Caco-2 (cell line): ENCODE data around the gene PARD3. TPM values are rescaled to one million over a fixed set of nuclear protein-coding genes. Genes with fewer than 3 reads are reported as not detected.

Experiments
- BruUV-seq: library from RNA; stranded (reverse); fragments of 400-500 nt; replicated peaks from 2 replicates; lab custom pipeline; 2021; lab: Mats Ljungman, UMichigan
- CTCF ChIA-PET: fragments of 300-600 bp; sonication (Branson Sonifier 250); formaldehyde crosslinking; loops from one replicate; lab custom pipeline; 2022; ENCODE audit warnings: antibody characterized with exemption; lab: Charles Lee
- POLR2A ChIA-PET: fragments of 300-600 bp; sonication (Branson Sonifier 250); formaldehyde crosslinking; loops from one replicate; lab custom pipeline; 2022; ENCODE audit warnings: antibody characterized with exemption; lab: Charles Lee
- DNase-seq, 2 experiments: peaks; one replicate each; pipeline versions ENCODE4 v3.0.0 to v3.0.0-alpha.2; 2020 to 2022
- H3K27me3 ChIP-seq: replicated peaks from 2 replicates; pipeline ENCODE4 v1.6.0; 2011; ENCODE audit warnings: low read length; ENCODE audit not compliant: control insufficient read depth, insufficient read depth
- H3K36me3 ChIP-seq: 2 replicates; pipeline ENCODE4 v1.5.1; 2011; ENCODE audit warnings: low read length; ENCODE audit not compliant: control insufficient read depth, insufficient read depth
- H3K4me1 ChIP-seq: fragments of 250-450 bp; sonication (Bioruptor Pico); 2 replicates; pipeline ENCODE4 v1.5.1; 2020; ENCODE audit warnings: mild to moderate bottlenecking
- H3K4me3 ChIP-seq: 2 replicates; pipeline ENCODE4 v1.5.1; 2011; ENCODE audit warnings: low read depth, mild to moderate bottlenecking, control low read depth, low read length
- H3K9me3 ChIP-seq: fragments of 250-450 bp; sonication (Bioruptor Pico); 2 replicates; pipeline ENCODE4 v1.5.1; 2020; ENCODE audit warnings: mild to moderate bottlenecking, moderate library complexity
- H3K27ac Mint-ChIP-seq: one replicate; pipeline ENCODE4 v1.8.0; 2022; ENCODE audit warnings: mixed read lengths; ENCODE audit not compliant: unreplicated experiment
- H3K27me3 Mint-ChIP-seq: one replicate; pipeline ENCODE4 v1.8.0; 2022; ENCODE audit warnings: mixed read lengths; ENCODE audit not compliant: insufficient read depth, unreplicated experiment
- H3K36me3 Mint-ChIP-seq: one replicate; pipeline ENCODE4 v1.8.0; 2022; ENCODE audit warnings: mild to moderate bottlenecking, mixed read lengths; ENCODE audit not compliant: insufficient read depth, unreplicated experiment
- H3K4me1 Mint-ChIP-seq: one replicate; pipeline ENCODE4 v1.8.0; 2022; ENCODE audit warnings: low read depth, mixed read lengths; ENCODE audit not compliant: unreplicated experiment
- H3K4me3 Mint-ChIP-seq: one replicate; pipeline ENCODE4 v1.8.0; 2022; ENCODE audit warnings: mild to moderate bottlenecking, moderate library complexity, mixed read lengths; ENCODE audit not compliant: unreplicated experiment
- H3K9me3 Mint-ChIP-seq: one replicate; pipeline ENCODE4 v1.8.0; 2022; ENCODE audit warnings: mixed read lengths; ENCODE audit not compliant: unreplicated experiment
- CTCF ChIP-seq, 2 experiments: fragments of 200-600 bp in 1 of 2; IDR thresholded peaks; 1 replicate in 1 of 2; 2 replicates in 1 of 2; pipeline versions ENCODE4 v1.5.1 to v1.8.0; 2011 to 2022; ENCODE audit warnings: antibody characterized with exemption in 1 of 2, control low read depth in 1 of 2, inconsistent platforms in 1 of 2, low read depth in 1 of 2, low read length in 1 of 2, mild to moderate bottlenecking in 1 of 2, moderate library complexity in 1 of 2; ENCODE audit not compliant: insufficient read depth in 1 of 2, severe bottlenecking in 1 of 2, unreplicated experiment in 1 of 2
- intact Hi-C: fragments of 100-400 bp; cut with micrococcal nuclease; formaldehyde crosslinking; loops from one replicate; pipeline ENCODE4 v1.10.0; 2022; ENCODE audit not compliant: unreplicated experiment
- total RNA-seq: library from RNA; stranded (reverse); gene quantifications from 2 replicates; pipeline ENCODE4 v1.2.3, GENCODE V29; 2022

The PARD3 gene
- total RNA-seq, 1 experiment from 2014 or later = 80.7 TPM

- intact Hi-C loops = no loop called here
- H3K27me3 ChIP-seq = no peaks in the 10 kb centered on the region
- Mint-ChIP-seq H3K4me3 (no peak overlapping the region), H3K36me3 (no peaks in the 10 kb centered on the region), H3K27me3 (no peaks in the 10 kb centered on the region), H3K9me3 (peaks cover 18% of the 10 kb centered on the region), H3K27ac (peak overlapping the region; percentile 5), H3K4me1 (peaks cover 25% of the 10 kb centered on the region)
- peaks cover 19% of the 10 kb centered on the region; the same call in 1 of the 2 replicates for H3K4me1 ChIP-seq
- no peak for DNase-seq
- no peak for TF ChIP-seq CTCF (IDR thresholded peaks at IDR 0.05; ENCODE audit: insufficient read depth in 1 of 2, low read depth in 1 of 2, low read length in 1 of 2, severe bottlenecking in 1 of 2, unreplicated experiment in 1 of 2)
- no TSS peak for BruUV-seq
- H3K36me3 ChIP-seq = no peaks in the 10 kb centered on the region
- ChIA-PET POLR2A (no interaction called here), CTCF (no interaction called here)
- no peak overlapping the region for H3K4me3 ChIP-seq
- H3K9me3 ChIP-seq = peaks cover 9% of the 10 kb centered on the region; the same call in 1 of the 2 replicates
These were observed 590.5 kb downstream of the PARD3 start for GRCh38 chr10:34224639-34225038.

GRCh38 chr10:34223658-34224057 lies 591.4 kb downstream of the PARD3 start:
- intact Hi-C loops = no loop called here
- no peaks in the 10 kb centered on the region for H3K36me3 Mint-ChIP-seq

GRCh38 chr10:34222359-34222758 lies 592.7 kb downstream of the PARD3 start:
- peaks cover 18% of the 10 kb centered on the region for H3K9me3 Mint-ChIP-seq
- Histone ChIP-seq H3K4me1 (peaks cover 33% of the 10 kb centered on the region), H3K27me3 (no peaks in the 10 kb centered on the region), H3K4me3 (no peak overlapping the region), H3K36me3 (no peaks in the 10 kb centered on the region), H3K9me3 (peaks cover 9% of the 10 kb centered on the region; the same call in 1 of the 2 replicates)
- no peaks in the 10 kb centered on the region for H3K27me3 Mint-ChIP-seq
- DNase-seq = no peak
- ChIA-PET CTCF (interaction anchor here (1.0 kb wide), 1 partner anchor 140 kb away, joined by 3 read pairs; no protein-coding TSS in a partner anchor), POLR2A (no interaction called here)
- H3K4me3 Mint-ChIP-seq = no peak overlapping the region
- no peaks in the 10 kb centered on the region for H3K36me3 Mint-ChIP-seq
- peak overlapping the region; percentile 5 for H3K27ac Mint-ChIP-seq
- no TSS peak for BruUV-seq
- H3K4me1 Mint-ChIP-seq = peaks cover 41% of the 10 kb centered on the region
- intact Hi-C loops = no loop called here
- peak in 1 of 2 experiments; percentile 45 for TF ChIP-seq CTCF (IDR thresholded peaks at IDR 0.05; ENCODE audit: insufficient read depth in 1 of 2, low read depth in 1 of 2, low read length in 1 of 2, severe bottlenecking in 1 of 2, unreplicated experiment in 1 of 2)

More at GRCh38 chr10:34223658-34224057, 591.4 kb downstream of the PARD3 start:
- Mint-ChIP-seq H3K4me3 (no peak overlapping the region), H3K27me3 (no peaks in the 10 kb centered on the region), H3K9me3 (peaks cover 18% of the 10 kb centered on the region), H3K27ac (peak overlapping the region; percentile 5), H3K4me1 (peaks cover 29% of the 10 kb centered on the region)
- TF ChIP-seq CTCF (IDR thresholded peaks at IDR 0.05; ENCODE audit: insufficient read depth in 1 of 2, low read depth in 1 of 2, low read length in 1 of 2, severe bottlenecking in 1 of 2, unreplicated experiment in 1 of 2) = no peak
- Histone ChIP-seq H3K4me3 (no peak overlapping the region), H3K9me3 (peaks cover 9% of the 10 kb centered on the region; the same call in 1 of the 2 replicates), H3K27me3 (no peaks in the 10 kb centered on the region), H3K4me1 (peaks cover 22% of the 10 kb centered on the region; the same call in 1 of the 2 replicates), H3K36me3 (no peaks in the 10 kb centered on the region)
- POLR2A ChIA-PET = no interaction called here
- no TSS peak for BruUV-seq
- DNase-seq = no peak
- CTCF ChIA-PET = no interaction called here
